ENCODE results near the gene EIF4EBP3.

GRCh38 chr5:140548791-140549190, 1.3 kb downstream of the EIF4EBP3 start:
- TF ChIP-seq MAFK (IDR thresholded peaks at IDR 0.05; ENCODE audit: low read depth, low read length): no peak
- no peak for TF ChIP-seq POLR2A (IDR thresholded peaks at IDR 0.05; ENCODE audit: low read depth, low read length)
- TF ChIP-seq, protein P1, sequence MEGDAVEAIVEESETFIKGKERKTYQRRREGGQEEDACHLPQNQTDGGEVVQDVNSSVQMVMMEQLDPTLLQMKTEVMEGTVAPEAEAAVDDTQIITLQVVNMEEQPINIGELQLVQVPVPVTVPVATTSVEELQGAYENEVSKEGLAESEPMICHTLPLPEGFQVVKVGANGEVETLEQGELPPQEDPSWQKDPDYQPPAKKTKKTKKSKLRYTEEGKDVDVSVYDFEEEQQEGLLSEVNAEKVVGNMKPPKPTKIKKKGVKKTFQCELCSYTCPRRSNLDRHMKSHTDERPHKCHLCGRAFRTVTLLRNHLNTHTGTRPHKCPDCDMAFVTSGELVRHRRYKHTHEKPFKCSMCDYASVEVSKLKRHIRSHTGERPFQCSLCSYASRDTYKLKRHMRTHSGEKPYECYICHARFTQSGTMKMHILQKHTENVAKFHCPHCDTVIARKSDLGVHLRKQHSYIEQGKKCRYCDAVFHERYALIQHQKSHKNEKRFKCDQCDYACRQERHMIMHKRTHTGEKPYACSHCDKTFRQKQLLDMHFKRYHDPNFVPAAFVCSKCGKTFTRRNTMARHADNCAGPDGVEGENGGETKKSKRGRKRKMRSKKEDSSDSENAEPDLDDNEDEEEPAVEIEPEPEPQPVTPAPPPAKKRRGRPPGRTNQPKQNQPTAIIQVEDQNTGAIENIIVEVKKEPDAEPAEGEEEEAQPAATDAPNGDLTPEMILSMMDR (conservative IDR thresholded peaks at IDR 0.05; ENCODE audit: low read depth, low read length): no peak
- no peak for TF ChIP-seq RFX5 (IDR thresholded peaks at IDR 0.05; ENCODE audit: low read depth, low read length)
- TF ChIP-seq FOS (IDR thresholded peaks at IDR 0.05; ENCODE audit: low read depth, low read length): no peak
- no peak for TF ChIP-seq CEBPB (IDR thresholded peaks at IDR 0.05; ENCODE audit: low read depth, low read length)
- TF ChIP-seq CHD1 (IDR thresholded peaks at IDR 0.05; ENCODE audit: low read depth, low read length): no peak
- TF ChIP-seq MXI1 (IDR thresholded peaks at IDR 0.05; ENCODE audit: borderline replicate concordance, low read depth, low read length): no peak
- TF ChIP-seq, protein P2, sequence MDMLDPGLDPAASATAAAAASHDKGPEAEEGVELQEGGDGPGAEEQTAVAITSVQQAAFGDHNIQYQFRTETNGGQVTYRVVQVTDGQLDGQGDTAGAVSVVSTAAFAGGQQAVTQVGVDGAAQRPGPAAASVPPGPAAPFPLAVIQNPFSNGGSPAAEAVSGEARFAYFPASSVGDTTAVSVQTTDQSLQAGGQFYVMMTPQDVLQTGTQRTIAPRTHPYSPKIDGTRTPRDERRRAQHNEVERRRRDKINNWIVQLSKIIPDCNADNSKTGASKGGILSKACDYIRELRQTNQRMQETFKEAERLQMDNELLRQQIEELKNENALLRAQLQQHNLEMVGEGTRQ (IDR thresholded peaks at IDR 0.05; ENCODE audit: low read depth, low read length): no peak
- no peak for TF ChIP-seq MAZ (IDR thresholded peaks at IDR 0.05; ENCODE audit: borderline replicate concordance, low read depth, low read length)
- TF ChIP-seq RAD21 (IDR thresholded peaks at IDR 0.05; ENCODE audit: low read length): no peak
- no peak for TF ChIP-seq ELK1 (IDR thresholded peaks at IDR 0.05; ENCODE audit: borderline replicate concordance, low read depth, low read length)
- TF ChIP-seq BHLHE40 (IDR thresholded peaks at IDR 0.05; ENCODE audit: low read depth, low read length): no peak
- no peak for TF ChIP-seq SMC3 (IDR thresholded peaks at IDR 0.05; ENCODE audit: low read depth, low read length)
